HepG2 (cell line): ENCODE results near the gene CMTM4. TPM values are rescaled to one million over a fixed set of nuclear protein-coding genes. Genes with fewer than 3 reads are reported as not detected.

Experiments
- ARID5B ChIP-seq: IDR thresholded peaks from 2 replicates; pipeline ENCODE4 v1.4.0; 2020; ENCODE audit warnings: mild to moderate bottlenecking, missing genetic modification reagents
- ERF ChIP-seq: IDR thresholded peaks from 2 replicates; pipeline ENCODE4 v1.6.1; 2018; ENCODE audit warnings: missing biosample characterization, missing genetic modification reagents
- ETV5 ChIP-seq: IDR thresholded peaks from 2 replicates; pipeline ENCODE4 v1.6.1; 2018; ENCODE audit warnings: missing biosample characterization, missing genetic modification reagents, inconsistent platforms, borderline replicate concordance
- FOXM1 ChIP-seq: sonication (generic); formaldehyde crosslinking; IDR thresholded peaks from 2 replicates; pipeline ENCODE4 v1.5.0; 2020; ENCODE audit warnings: missing genetic modification reagents
- HDAC2 ChIP-seq: sonication (generic); formaldehyde crosslinking; IDR thresholded peaks from 2 replicates; pipeline ENCODE4 v1.4.0; 2020; ENCODE audit warnings: missing genetic modification reagents
- HOMEZ ChIP-seq: IDR thresholded peaks from 2 replicates; pipeline ENCODE4 v1.6.1; 2016; ENCODE audit warnings: low read depth
- LCORL ChIP-seq, 2 experiments: fragments of 450-650 bp in 1 of 2; sonication (generic) in 1 of 2; formaldehyde crosslinking in 1 of 2; IDR thresholded peaks; 2 replicates each; pipeline versions ENCODE4 v1.5.0 to v1.6.1; 2017 to 2020; ENCODE audit warnings: antibody characterized with exemption in 1 of 2, missing genetic modification reagents in 1 of 2
- MAFF ChIP-seq: IDR thresholded peaks from 2 replicates; pipeline ENCODE4 v1.6.1; 2011; ENCODE audit warnings: low read depth, low read length, improper control_type of control experiment
- MAFG ChIP-seq: sonication (generic); formaldehyde crosslinking; IDR thresholded peaks from 2 replicates; pipeline ENCODE4 v1.5.1; 2020; ENCODE audit warnings: mild to moderate bottlenecking, missing genetic modification reagents
- MAZ ChIP-seq, 2 experiments: sonication (generic) in 1 of 2; formaldehyde crosslinking in 1 of 2; IDR thresholded peaks; 2 replicates each; pipeline versions ENCODE4 v1.5.0 to v1.6.1; 2012 to 2020; ENCODE audit warnings: low read depth in 2 of 2, mild to moderate bottlenecking in 2 of 2, borderline replicate concordance in 1 of 2, improper control_type of control experiment in 1 of 2, low read length in 1 of 2, missing genetic modification reagents in 1 of 2, moderate library complexity in 1 of 2
- NCOA2 ChIP-seq: sonication (generic); formaldehyde crosslinking; IDR thresholded peaks from 2 replicates; pipeline ENCODE4 v1.8.0; 2022; ENCODE audit warnings: inconsistent platforms
- NCOR1 ChIP-seq: fragments of 200-600 bp; sonication (generic); IDR thresholded peaks from 2 replicates; pipeline ENCODE4 v1.7.0; 2017; ENCODE audit warnings: antibody characterized with exemption, low read length, borderline replicate concordance
- NFE2L2 ChIP-seq: fragments of 150-350 bp; IDR thresholded peaks from 2 replicates; pipeline ENCODE4 v1.6.1; 2014; ENCODE audit warnings: low read length
- PHF20 ChIP-seq: sonication (generic); formaldehyde crosslinking; IDR thresholded peaks from 2 replicates; pipeline ENCODE4 v1.5.0; 2020; ENCODE audit warnings: mild to moderate bottlenecking, missing genetic modification reagents
- PHF21A ChIP-seq: sonication (generic); formaldehyde crosslinking; IDR thresholded peaks from 2 replicates; pipeline ENCODE4 v1.5.0; 2020; ENCODE audit warnings: mild to moderate bottlenecking, missing genetic modification reagents
- SMARCC2 ChIP-seq: fragments of 450-650 bp; IDR thresholded peaks from 2 replicates; pipeline ENCODE4 v1.6.1; 2017; ENCODE audit warnings: antibody characterized with exemption, mild to moderate bottlenecking
- SSRP1 ChIP-seq: IDR thresholded peaks from 2 replicates; pipeline ENCODE4 v1.6.1; 2016; ENCODE audit warnings: control low read depth
- TFE3 ChIP-seq: IDR thresholded peaks from 2 replicates; pipeline ENCODE4 v1.6.1; 2016
- XRCC5 ChIP-seq: fragments of 200-400 bp; formaldehyde crosslinking; optimal IDR thresholded peaks from 2 replicates; pipeline ENCODE3; 2017; ENCODE audit warnings: mild to moderate bottlenecking, low read length
- ZBTB38 ChIP-seq: sonication (generic); formaldehyde crosslinking; IDR thresholded peaks from 2 replicates; pipeline ENCODE4 v1.5.1; 2020; ENCODE audit warnings: mild to moderate bottlenecking, missing genetic modification reagents
- ZFAT ChIP-seq: sonication (generic); formaldehyde crosslinking; conservative IDR thresholded peaks from 2 replicates; pipeline ENCODE4 v1.8.1; 2023; ENCODE audit warnings: missing genetic modification reagents, inconsistent platforms
- ZNF564 ChIP-seq: sonication (generic); formaldehyde crosslinking; IDR thresholded peaks from 2 replicates; pipeline ENCODE4 v1.8.1; 2023; ENCODE audit warnings: mild to moderate bottlenecking, missing genetic modification reagents
- polyA plus RNA-seq, 8 experiments: library from polyadenylated mRNA; depleted of rRNA in 3 of 8; stranded (reverse) in 7 of 8; unstranded in 1 of 8; fragments of >200 nt; fragmentation: Illumina TruSeq in 4 of 8; extraction: Trizol in 4 of 8; gene quantifications; 2 replicates each; pipeline versions ENCODE4 v1.2.1 to v1.2.3, GENCODE V29; 2011 to 2016; ENCODE audit warnings: low read depth in 4 of 8, missing spikeins in 1 of 8, mixed read lengths in 1 of 8; ENCODE audit not compliant: insufficient read depth in 1 of 8
- total RNA-seq, 5 experiments: library from RNA; depleted of rRNA; stranded (reverse); fragments of >200 nt; fragmentation: Illumina TruSeq; extraction: Trizol; gene quantifications; 2 replicates each; pipeline ENCODE4 v1.2.3, GENCODE V29; 2016; ENCODE audit warnings: low read depth in 1 of 5

CMTM4 gene
- total and polyA plus RNA-seq, 2 of the 13 experiments (the other 11 are each of a cell fraction or from before 2014, with no cell fraction given) = 32.0 to 36.3 TPM

DNA sequence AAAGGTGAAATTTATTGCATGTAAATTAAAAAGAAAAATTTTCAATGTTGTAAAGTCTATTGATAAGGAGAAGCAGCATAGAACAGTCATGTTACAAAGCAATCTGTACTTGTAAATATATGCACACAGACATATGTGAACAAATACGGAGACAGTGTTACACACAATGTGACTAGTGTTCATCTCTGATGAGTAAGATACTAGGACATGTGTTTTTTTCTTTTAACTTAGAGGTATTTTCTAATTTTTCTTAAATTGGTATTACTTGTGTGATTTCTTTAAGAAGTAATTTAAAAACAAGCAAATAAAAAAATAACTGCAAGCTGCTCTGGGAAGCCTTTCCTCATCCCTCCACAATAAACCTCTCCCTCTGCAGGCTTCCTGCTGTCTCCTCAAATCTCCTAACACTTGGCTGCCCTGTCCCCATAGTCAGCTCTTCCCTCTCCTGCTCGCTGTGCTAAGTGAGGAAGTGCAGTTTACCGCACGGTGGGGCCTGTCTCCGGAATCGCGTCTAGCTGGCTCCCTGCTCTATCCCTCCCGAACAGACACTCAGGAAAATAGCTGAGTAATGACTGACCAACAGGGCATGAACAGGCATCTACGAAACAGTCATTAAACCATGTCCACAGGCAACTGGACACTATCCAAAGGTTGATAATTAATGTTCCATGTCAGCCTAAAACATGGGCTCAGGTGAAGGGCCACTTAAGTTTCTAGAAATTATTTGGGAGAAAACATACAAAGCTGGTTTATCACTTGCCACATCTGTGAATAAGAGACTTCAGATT is 35.9 kb downstream of the CMTM4 start (continued):
- TF ChIP-seq PHF21A (CRISPR knock-in tag) (peak; percentile 44; the same call in 1 of the 2 replicates), NCOA2 (CRISPR knock-in tag) (peak; percentile 28; the same call in 1 of the 2 replicates), FOXM1 (no peak), HOMEZ (CRISPR knock-in tag) (0 out of 2 replicates have a peak, but pooled peaks have one; percentile 23), MAFG (CRISPR knock-in tag) (peak; percentile 87), MAFF (peak; percentile 85), HDAC2 (CRISPR knock-in tag) (0 out of 2 replicates have a peak, but pooled peaks have one; percentile 17), PHF20 (CRISPR knock-in tag) (no peak), NFE2L2 (peak; percentile 76), ETV5 (peak; percentile 52; the same call in 1 of the 2 replicates), SMARCC2 (no peak), ZNF564 (CRISPR knock-in tag) (0 out of 2 replicates have a peak, but pooled peaks have one; percentile 36), SSRP1 (CRISPR knock-in tag) (0 out of 2 replicates have a peak, but pooled peaks have one; percentile 55), LCORL (IDR thresholded peaks at IDR 0.05) (no peak), LCORL (CRISPR knock-in tag; IDR thresholded peaks at IDR 0.05) (peak; percentile 69; the same call in 1 of the 2 replicates), XRCC5 (peak; percentile 66), TFE3 (0 out of 2 replicates have a peak, but pooled peaks have one; percentile 17), NCOR1 (0 out of 2 replicates have a peak, but pooled peaks have one; percentile 19), ERF (peak; percentile 27; the same call in 1 of the 2 replicates), MAZ (IDR thresholded peaks at IDR 0.05; ENCODE audit: borderline replicate concordance, low read depth, low read length) (no peak), MAZ (CRISPR knock-in tag; IDR thresholded peaks at IDR 0.05; ENCODE audit: low read depth) (peak; percentile 40; the same call in 1 of the 2 replicates), ZFAT (CRISPR knock-in tag) (no peak), ARID5B (peak; percentile 48; the same call in 1 of the 2 replicates), ZBTB38 (CRISPR knock-in tag) (0 out of 2 replicates have a peak, but pooled peaks have one; percentile 21)
